Skeletal muscle satellite cell (primary cell): ENCODE data around the gene PRKCZ.

Source experiments
- H3K27me3 ChIP-seq: 2 replicates; pipeline ENCODE4 v1.7.0; 2013; ENCODE audit warnings: low read length; ENCODE audit not compliant: control insufficient read depth, insufficient read depth
- H3K36me3 ChIP-seq: 2 replicates; pipeline ENCODE4 v1.7.0; 2013; ENCODE audit warnings: mild to moderate bottlenecking, control low read depth, low read length; ENCODE audit not compliant: insufficient read depth
- H3K4me1 ChIP-seq: 2 replicates; pipeline ENCODE4 v1.7.0; 2013; ENCODE audit warnings: low read length; ENCODE audit not compliant: control insufficient read depth, insufficient read depth
- H3K4me2 ChIP-seq: 2 replicates; pipeline ENCODE4 v1.7.0; 2013; ENCODE audit warnings: mild to moderate bottlenecking, low read length
- H3K4me3 ChIP-seq: 2 replicates; pipeline ENCODE4 v1.7.0; 2013; ENCODE audit warnings: low read length
- H3K9ac ChIP-seq: 2 replicates; pipeline ENCODE4 v1.7.0; 2013; ENCODE audit warnings: mild to moderate bottlenecking, low read depth, low read length, moderate library complexity
- H3K9me3 ChIP-seq: replicated peaks from 2 replicates; pipeline ENCODE4 v1.7.0; 2013; ENCODE audit warnings: mild to moderate bottlenecking, control low read depth, low read length

The PRKCZ gene

GRCh38 chr1:2041887-2042286, 8.3 kb upstream of the PRKCZ start:
- H3K4me1 ChIP-seq = peaks cover 3% of the 10 kb centered on the region
- no peak overlapping the region for H3K4me2 ChIP-seq
- peaks cover 39% of the 10 kb centered on the region for H3K27me3 ChIP-seq
- H3K9me3 ChIP-seq = no peaks in the 10 kb centered on the region
- no peak overlapping the region for H3K9ac ChIP-seq
- H3K4me3 ChIP-seq = no peak overlapping the region
- H3K36me3 ChIP-seq = no peaks in the 10 kb centered on the region

- Histone ChIP-seq H3K4me2 (no peak overlapping the region), H3K9me3 (no peaks in the 10 kb centered on the region), H3K9ac (no peak overlapping the region), H3K36me3 (no peaks in the 10 kb centered on the region), H3K27me3 (peaks cover 34% of the 10 kb centered on the region), H3K4me1 (peaks cover 3% of the 10 kb centered on the region), H3K4me3 (no peak overlapping the region)
These were observed 7.1 kb upstream of the PRKCZ start for GRCh38 chr1:2042830-2043773.

- Histone ChIP-seq H3K27me3 (peaks cover 37% of the 10 kb centered on the region), H3K36me3 (no peaks in the 10 kb centered on the region), H3K4me3 (no peak overlapping the region), H3K9me3 (no peaks in the 10 kb centered on the region), H3K9ac (no peak overlapping the region), H3K4me1 (peaks cover 3% of the 10 kb centered on the region), H3K4me2 (no peak overlapping the region)
These were observed 6.3 kb upstream of the PRKCZ start for GRCh38 chr1:2043886-2044285.

- H3K36me3 ChIP-seq = no peaks in the 10 kb centered on the region
- H3K4me3 ChIP-seq = peak overlapping the region; percentile 38
- peaks cover 45% of the 10 kb centered on the region for H3K27me3 ChIP-seq
- H3K4me1 ChIP-seq = peaks cover 3% of the 10 kb centered on the region
- H3K4me2 ChIP-seq = peak overlapping the region; percentile 74
- H3K9ac ChIP-seq = no peak overlapping the region
- H3K9me3 ChIP-seq = no peaks in the 10 kb centered on the region
These were observed 5.5 kb upstream of the PRKCZ start for GRCh38 chr1:2044510-2045319.

- Histone ChIP-seq H3K36me3 (no peaks in the 10 kb centered on the region), H3K9ac (no peak overlapping the region), H3K27me3 (peaks cover 48% of the 10 kb centered on the region), H3K4me2 (no peak overlapping the region), H3K4me3 (no peak overlapping the region), H3K4me1 (peaks cover 3% of the 10 kb centered on the region), H3K9me3 (no peaks in the 10 kb centered on the region)
These were observed 4.6 kb upstream of the PRKCZ start for GRCh38 chr1:2045468-2046173.

- Histone ChIP-seq H3K4me3 (no peak overlapping the region), H3K9me3 (no peaks in the 10 kb centered on the region), H3K27me3 (peaks cover 50% of the 10 kb centered on the region), H3K36me3 (no peaks in the 10 kb centered on the region), H3K4me1 (peaks cover 3% of the 10 kb centered on the region), H3K9ac (no peak overlapping the region), H3K4me2 (no peak overlapping the region)
These were observed 3.9 kb upstream of the PRKCZ start for GRCh38 chr1:2046174-2046917.

GRCh38 chr1:2046953-2047748, 3.1 kb upstream of the PRKCZ start:
- Histone ChIP-seq H3K27me3 (peaks cover 56% of the 10 kb centered on the region), H3K36me3 (no peaks in the 10 kb centered on the region), H3K4me2 (no peak overlapping the region), H3K4me1 (peaks cover 3% of the 10 kb centered on the region), H3K9me3 (no peaks in the 10 kb centered on the region), H3K4me3 (no peak overlapping the region), H3K9ac (no peak overlapping the region)

- Histone ChIP-seq H3K4me2 (no peak overlapping the region), H3K9me3 (no peaks in the 10 kb centered on the region), H3K36me3 (no peaks in the 10 kb centered on the region), H3K4me1 (peaks cover 3% of the 10 kb centered on the region), H3K4me3 (no peak overlapping the region), H3K9ac (no peak overlapping the region), H3K27me3 (peaks cover 64% of the 10 kb centered on the region)
These were observed 2.2 kb upstream of the PRKCZ start for GRCh38 chr1:2047749-2048729.

GRCh38 chr1:2049225-2049717, 940 bp upstream of the PRKCZ start:
- H3K4me2 ChIP-seq = no peak overlapping the region
- no peak overlapping the region for H3K9ac ChIP-seq
- H3K4me3 ChIP-seq = no peak overlapping the region
- H3K27me3 ChIP-seq = peaks cover 62% of the 10 kb centered on the region
- no peaks in the 10 kb centered on the region for H3K9me3 ChIP-seq
- H3K36me3 ChIP-seq = no peaks in the 10 kb centered on the region
- peaks cover 3% of the 10 kb centered on the region for H3K4me1 ChIP-seq
